T-cell (primary cell): Measurements from ENCODE around the gene ZNF821. TPM values are rescaled to one million over a fixed set of nuclear protein-coding genes. Genes with fewer than 3 reads are reported as not detected.

Experiments used
- ATAC-seq, 4 experiments: fragments of 200-7000 bp in 3 of 4; fragments of 150-1000 bp in 1 of 4; cut with Tn5 transposase; replicated peaks in 1 of 4; 1 replicate in 3 of 4; 2 replicates in 1 of 4; pipeline ENCODE4 v1.10.0; 2021; ENCODE audit warnings: moderate library complexity in 3 of 4, mild to moderate bottlenecking in 2 of 4, moderate number of reproducible peaks in 1 of 4
- CTCF ChIA-PET, 2 donors: fragments of 300-600 bp; sonication (Branson Sonifier 250); formaldehyde crosslinking; loops; one replicate each; lab custom pipeline; 2022; ENCODE audit warnings: antibody characterized with exemption in 2 of 2; lab: Charles Lee
- POLR2A ChIA-PET, 2 donors: fragments of 300-600 bp; sonication (Branson Sonifier 250); formaldehyde crosslinking; loops; one replicate each; lab custom pipeline; 2022; ENCODE audit warnings: antibody characterized with exemption in 2 of 2; lab: Charles Lee
- DNase-seq, 35 experiments: peaks; one replicate each; pipeline versions ENCODE4 v3.0.0 to v3.0.0-alpha.2; 2013 to 2023
- H3K27ac ChIP-seq: one replicate; pipeline ENCODE4 v1.5.1; 2013; ENCODE audit warnings: low read length
- H3K27me3 ChIP-seq, 2 experiments: replicated peaks in 1 of 2; 1 replicate in 1 of 2; 2 replicates in 1 of 2; pipeline versions ENCODE4 v1.6.1 to v1.7.0; 2013; ENCODE audit warnings: low read length in 1 of 2, mixed read lengths in 1 of 2; ENCODE audit not compliant: control insufficient read depth in 2 of 2, insufficient read depth in 2 of 2; ENCODE audit errors: extremely low read depth in 1 of 2
- H3K36me3 ChIP-seq, 2 donors: 1 replicate in 1 of 2; 2 replicates in 1 of 2; pipeline versions ENCODE4 v1.6.1 to v1.7.0; 2013; ENCODE audit warnings: low read length in 1 of 2; ENCODE audit not compliant: control insufficient read depth in 2 of 2, insufficient read depth in 1 of 2; ENCODE audit errors: extremely low read depth in 1 of 2
- H3K4me1 ChIP-seq, 2 experiments: 1 replicate in 1 of 2; 2 replicates in 1 of 2; pipeline versions ENCODE4 v1.6.1 to v1.7.0; 2013; ENCODE audit warnings: low read length in 2 of 2, mixed read lengths in 1 of 2; ENCODE audit not compliant: insufficient read depth in 2 of 2, control insufficient read depth in 1 of 2; ENCODE audit errors: extremely low read depth in 1 of 2
- H3K4me3 ChIP-seq, 2 donors: 1 replicate in 1 of 2; 2 replicates in 1 of 2; pipeline versions ENCODE4 v1.5.1 to v1.7.0; 2013; ENCODE audit warnings: mild to moderate bottlenecking in 2 of 2, low read length in 1 of 2, moderate library complexity in 1 of 2; ENCODE audit not compliant: control insufficient read depth in 1 of 2; ENCODE audit errors: extremely low read depth in 1 of 2
- H3K9me3 ChIP-seq: 2 replicates; pipeline ENCODE4 v1.7.0; 2013
- H3K27ac Mint-ChIP-seq, 2 donors: one replicate each; pipeline ENCODE4 v1.8.0; 2020 to 2021; ENCODE audit warnings: mild to moderate bottlenecking in 2 of 2, mixed read lengths in 2 of 2
- H3K27me3 Mint-ChIP-seq, 2 donors: one replicate each; pipeline ENCODE4 v1.8.0; 2021 to 2022; ENCODE audit warnings: mixed read lengths in 2 of 2
- H3K36me3 Mint-ChIP-seq: one replicate; pipeline ENCODE4 v1.8.0; 2021; ENCODE audit warnings: mixed read lengths
- H3K4me1 Mint-ChIP-seq, 3 donors: one replicate each; pipeline ENCODE4 v1.8.0; 2020 to 2022; ENCODE audit warnings: mixed read lengths in 3 of 3, mild to moderate bottlenecking in 1 of 3
- H3K4me3 Mint-ChIP-seq, 3 donors: one replicate each; pipeline ENCODE4 v1.8.0; 2020 to 2022; ENCODE audit warnings: mild to moderate bottlenecking in 3 of 3, mixed read lengths in 3 of 3, moderate library complexity in 3 of 3
- H3K9me3 Mint-ChIP-seq, 3 donors: one replicate each; pipeline ENCODE4 v1.8.0; 2020 to 2022; ENCODE audit warnings: mixed read lengths in 3 of 3
- WGBS: methylation state at CpG from one replicate; pipeline ENCODE4 v1.1.5; 2013; ENCODE audit warnings: missing lambda C conversion rate; ENCODE audit not compliant: insufficient coverage; 5-methylcytosine and 5-hydroxymethylcytosine counted together
- total RNA-seq, 35 experiments: library from RNA in 6 of 35; stranded (reverse) in 6 of 35; fragments of 120-200 nt in 1 of 35; gene quantifications; one replicate each; pipeline versions ENCODE4 v1.2.1 to v1.2.4 and lab custom pipeline; 2013 to 2026

ZNF821 gene
- total RNA-seq, 5 donors from 2014 or later (not counting 1 experiment from before 2014, with no cell fraction given), result 8.0 to 17.9 (median 9.3) TPM

DNA sequence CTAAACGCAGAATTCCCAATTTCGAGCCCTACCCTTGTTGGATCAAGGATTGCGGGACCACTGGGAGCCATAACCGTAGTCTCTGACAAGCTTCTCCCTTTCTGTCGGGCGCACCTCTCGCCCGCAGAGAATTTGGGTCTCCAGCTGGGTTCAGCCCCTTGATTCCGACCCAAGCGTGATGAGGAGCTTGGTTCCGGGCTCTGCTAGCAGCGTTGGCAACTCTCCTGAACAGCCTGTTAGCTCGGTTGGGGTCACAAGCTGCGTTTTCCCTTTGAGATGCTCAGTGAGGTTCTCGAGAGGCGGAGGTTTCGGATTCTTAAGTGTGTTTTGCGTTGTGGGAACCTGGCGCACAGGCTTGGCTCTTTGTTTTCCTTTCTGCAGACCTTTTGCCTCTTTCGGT is 37.6 kb downstream of the ZNF821 start:
- peak overlapping the region; percentile 80 for H3K27ac ChIP-seq
- Mint-ChIP-seq H3K27ac (peak overlapping the region; percentile 66 to 79), H3K4me3 (peak overlapping the region; percentile 91 to 94 (median 92)), H3K9me3 (no peaks in the 10 kb centered on the region), H3K27me3 (no peaks in the 10 kb centered on the region), H3K36me3 (peaks cover 21% of the 10 kb centered on the region), H3K4me1 (peaks cover 34 to 45% (median 44%) of the 10 kb centered on the region in 3 donors)
- POLR2A ChIA-PET, result interaction anchor here (0.6 to 0.9 kb wide), 2 partner anchors 36 to 46 kb away, joined by 6 read pairs; no protein-coding TSS in a partner anchor
- no peaks in the 10 kb centered on the region for H3K9me3 ChIP-seq
- H3K4me1 ChIP-seq, result peaks cover 13 to 22% of the 10 kb centered on the region in 2 experiments
- H3K36me3 ChIP-seq, result peaks cover 8 to 36% of the 10 kb centered on the region in 2 donors
- H3K27me3 ChIP-seq, result no peaks in the 10 kb centered on the region
- 2% methylated on average over 15 of the region's 20 CpGs for WGBS
- ATAC-seq, result no peak
- DNase-seq, result peak in 3 of 35 experiments; percentile 4 to 31 (median 10)
- CTCF ChIA-PET, result interaction anchor here in 1 of 2 donors (0.5 to 2.6 kb wide), 2 partner anchors 36 to 99 kb away, joined by 3 to 19 read pairs; no protein-coding TSS in a partner anchor
- H3K4me3 ChIP-seq, result peak overlapping the region; percentile 91

GRCh38 chr16:71845639-71846430 is 38.1 kb downstream of the ZNF821 start, which contains the start of gene ATXN1L:
Gene ATXN1L (plus strand): TSS chr16:71845976. CDS start chr16:71849741, 3,765 bp downstream.
- Mint-ChIP-seq H3K36me3 (peaks cover 19% of the 10 kb centered on the region), H3K4me1 (peaks cover 32 to 44% (median 42%) of the 10 kb centered on the region in 3 donors), H3K9me3 (no peaks in the 10 kb centered on the region), H3K27me3 (no peaks in the 10 kb centered on the region), H3K27ac (peak within 1 kb of the TSS; percentile 92 to 95), H3K4me3 (peak within 1 kb of the TSS; percentile 91 to 94 (median 92))
- CTCF ChIA-PET, result interaction anchor here (1.6 to 2.6 kb wide), 2 partner anchors 36 to 37 kb away, joined by 5 to 19 read pairs; no protein-coding TSS in a partner anchor
- under 1% methylated on average over 52 of the region's 62 CpGs for WGBS
- POLR2A ChIA-PET, result interaction anchor here in 1 of 2 donors (0.9 kb wide), 1 partner anchor 37 kb away, joined by 6 read pairs; no protein-coding TSS in a partner anchor
- Histone ChIP-seq H3K9me3 (no peaks in the 10 kb centered on the region), H3K27me3 (no peaks in the 10 kb centered on the region), H3K4me1 (peaks cover 13 to 18% of the 10 kb centered on the region in 2 experiments), H3K36me3 (peaks cover 8 to 30% of the 10 kb centered on the region in 2 donors), H3K4me3 (peak within 1 kb of the TSS; percentile 91), H3K27ac (peak within 1 kb of the TSS; percentile 91)
- DNase-seq, result peak; percentile 80 to 96 (median 88)
- ATAC-seq, result peak; percentile 93 to 95 (median 94)

- no peaks in the 10 kb centered on the region for H3K9me3 ChIP-seq
- no peak overlapping the region for H3K27ac ChIP-seq
- peaks cover 28 to 37% (median 33%) of the 10 kb centered on the region in 3 donors for H3K4me1 Mint-ChIP-seq
- no CpG with 5 or more reads among the region's 2 CpGs for WGBS
- H3K36me3 Mint-ChIP-seq, result peaks cover 6% of the 10 kb centered on the region
- no peak for DNase-seq
- H3K4me3 Mint-ChIP-seq, result peak overlapping the region in 1 of 3 donors; percentile 28
- H3K4me1 ChIP-seq, result peaks cover 13 to 18% of the 10 kb centered on the region in 2 experiments
- ChIA-PET CTCF (interaction anchor here in 1 of 2 donors (2.2 kb wide), 1 partner anchor 38 kb away, joined by 9 read pairs; no protein-coding TSS in a partner anchor), POLR2A (interaction anchor here in 1 of 2 donors (0.7 kb wide), 1 partner anchor 360 kb away, joined by 4 read pairs; no protein-coding TSS in a partner anchor)
- H3K36me3 ChIP-seq, result peaks cover 0 to 9% of the 10 kb centered on the region in 2 donors
- peak overlapping the region in 1 of 2 donors; percentile 53 for H3K27ac Mint-ChIP-seq
- no peaks in the 10 kb centered on the region for H3K9me3 Mint-ChIP-seq
- no peak for ATAC-seq
- H3K4me3 ChIP-seq, result no peak overlapping the region
- H3K27me3 Mint-ChIP-seq, result no peaks in the 10 kb centered on the region
- no peaks in the 10 kb centered on the region for H3K27me3 ChIP-seq
Measured at GRCh38 chr16:71843572-71843971, 40.4 kb downstream of the ZNF821 start.

GRCh38 chr16:71840052-71840451 is 43.9 kb downstream of the ZNF821 start:
- Histone ChIP-seq H3K4me3 (no peak overlapping the region), H3K9me3 (no peaks in the 10 kb centered on the region), H3K27me3 (no peaks in the 10 kb centered on the region), H3K27ac (no peak overlapping the region), H3K36me3 (no peaks in the 10 kb centered on the region), H3K4me1 (peaks cover 2 to 3% of the 10 kb centered on the region in 2 experiments)
- no peaks in the 10 kb centered on the region for H3K36me3 Mint-ChIP-seq
- ATAC-seq (no peak), DNase-seq (no peak)
- H3K4me1 Mint-ChIP-seq, result peaks cover 8 to 9% (median 8%) of the 10 kb centered on the region in 3 donors
- no peak overlapping the region for H3K4me3 Mint-ChIP-seq
- ChIA-PET POLR2A (interaction anchor here in 1 of 2 donors (0.6 kb wide), 1 partner anchor 48 kb away, joined by 8 read pairs; no protein-coding TSS in a partner anchor), CTCF (no interaction called here)
- no peaks in the 10 kb centered on the region for H3K9me3 Mint-ChIP-seq
- 72% methylated on average over 3 of the region's 7 CpGs for whole genome bisulfite sequencing
- H3K27me3 Mint-ChIP-seq, result no peaks in the 10 kb centered on the region
- no peak overlapping the region for H3K27ac Mint-ChIP-seq

DNA sequence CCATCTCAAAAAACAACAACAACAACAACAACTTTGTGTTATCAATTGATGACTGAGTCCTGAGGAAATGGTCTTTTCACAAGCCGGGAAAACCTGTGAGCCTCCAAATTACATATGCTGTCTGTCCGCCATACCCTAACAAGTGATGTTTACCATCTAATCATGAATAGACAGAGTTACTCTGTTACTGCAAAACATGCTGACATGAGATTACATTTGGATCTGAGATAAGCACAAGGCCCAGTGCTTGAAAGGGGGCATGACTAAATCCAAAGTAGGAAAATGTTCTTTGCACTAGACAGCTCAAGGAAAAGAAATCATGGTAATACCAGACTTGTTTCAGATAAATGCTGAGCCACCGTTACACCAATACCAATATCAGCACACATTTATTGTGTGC is 46.8 kb downstream of the ZNF821 start:
- peaks cover under 1 to 5% (median 2%) of the 10 kb centered on the region in 3 donors for H3K4me1 Mint-ChIP-seq
- no peak overlapping the region for H3K4me3 Mint-ChIP-seq
- POLR2A ChIA-PET, result no interaction called here

DNA sequence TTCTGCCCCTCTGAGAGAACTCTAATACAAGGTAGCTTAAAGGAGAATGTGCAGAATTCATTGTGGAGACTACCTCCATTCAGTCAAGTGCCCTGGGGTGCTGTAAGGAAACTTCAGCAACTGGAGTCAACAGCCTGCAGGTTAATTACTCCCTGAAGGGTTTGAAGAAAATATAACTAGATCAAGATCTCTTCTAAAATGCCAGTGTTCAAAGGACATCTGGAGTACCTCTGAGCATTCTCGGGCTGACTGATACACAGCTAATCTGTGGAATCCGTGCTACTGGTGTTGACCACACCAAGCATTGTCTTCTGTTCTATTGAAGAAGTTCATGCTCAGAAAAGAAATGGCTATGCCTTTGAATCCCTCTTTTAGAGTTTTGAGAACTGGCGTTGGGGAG is 49.7 kb downstream of the ZNF821 start:
- CTCF ChIA-PET, result no interaction called here
- H3K36me3 ChIP-seq, result no peaks in the 10 kb centered on the region
- H3K4me1 Mint-ChIP-seq, result peaks cover 0 to 4% (median 0%) of the 10 kb centered on the region in 3 donors
- no peaks in the 10 kb centered on the region for H3K36me3 Mint-ChIP-seq
- no peaks in the 10 kb centered on the region for H3K9me3 ChIP-seq
- POLR2A ChIA-PET, result no interaction called here
- no peak overlapping the region for H3K27ac Mint-ChIP-seq
- H3K27me3 ChIP-seq, result no peaks in the 10 kb centered on the region
- H3K27ac ChIP-seq, result no peak overlapping the region
- peaks cover 0 to 2% of the 10 kb centered on the region in 2 experiments for H3K4me1 ChIP-seq
- ATAC-seq, result no peak
- DNase-seq, result no peak
- no peak overlapping the region for H3K4me3 Mint-ChIP-seq
- no peaks in the 10 kb centered on the region for H3K27me3 Mint-ChIP-seq
- 83% methylated on average over 2 of the region's 3 CpGs for WGBS
- no peak overlapping the region for H3K4me3 ChIP-seq
- H3K9me3 Mint-ChIP-seq, result no peaks in the 10 kb centered on the region

More for the DNA sequence above, 46.8 kb downstream of the ZNF821 start:
- H3K9me3 ChIP-seq, result no peaks in the 10 kb centered on the region
- Mint-ChIP-seq H3K27me3 (no peaks in the 10 kb centered on the region), H3K36me3 (no peaks in the 10 kb centered on the region), H3K27ac (no peak overlapping the region), H3K9me3 (no peaks in the 10 kb centered on the region)
- CTCF ChIA-PET, result no interaction called here
- H3K27ac ChIP-seq, result no peak overlapping the region
- ATAC-seq (no peak), DNase-seq (no peak)
- WGBS, result no CpG with 5 or more reads among the region's 3 CpGs
- peaks cover under 1 to 2% of the 10 kb centered on the region in 2 experiments for H3K4me1 ChIP-seq
- H3K36me3 ChIP-seq, result no peaks in the 10 kb centered on the region
- no peak overlapping the region for H3K4me3 ChIP-seq
- H3K27me3 ChIP-seq, result no peaks in the 10 kb centered on the region
